Keratinocyte (primary cell): ENCODE data around the gene RBM47.

Source experiments
- EZH2 ChIP-seq: IDR thresholded peaks from one replicate; pipeline ENCODE4 v1.6.1; 2012; ENCODE audit warnings: inconsistent platforms, mild to moderate bottlenecking, low read length, moderate library complexity
- TF ChIP-seq, protein P1 (sequence below), 3 experiments: IDR thresholded peaks in 1 of 3; conservative IDR thresholded peaks in 1 of 3; optimal IDR thresholded peaks in 1 of 3; 2 replicates in 2 of 3; 3 replicates in 1 of 3; pipeline versions ENCODE3 to v1.5.1; 2011; ENCODE audit warnings: low read length in 3 of 3, mild to moderate bottlenecking in 3 of 3, moderate library complexity in 2 of 3, control low read depth in 1 of 3, inconsistent platforms in 1 of 3; ENCODE audit not compliant: insufficient read depth in 2 of 3; ENCODE audit errors: extremely low read depth in 1 of 3

- TF ChIP-seq, protein P1, sequence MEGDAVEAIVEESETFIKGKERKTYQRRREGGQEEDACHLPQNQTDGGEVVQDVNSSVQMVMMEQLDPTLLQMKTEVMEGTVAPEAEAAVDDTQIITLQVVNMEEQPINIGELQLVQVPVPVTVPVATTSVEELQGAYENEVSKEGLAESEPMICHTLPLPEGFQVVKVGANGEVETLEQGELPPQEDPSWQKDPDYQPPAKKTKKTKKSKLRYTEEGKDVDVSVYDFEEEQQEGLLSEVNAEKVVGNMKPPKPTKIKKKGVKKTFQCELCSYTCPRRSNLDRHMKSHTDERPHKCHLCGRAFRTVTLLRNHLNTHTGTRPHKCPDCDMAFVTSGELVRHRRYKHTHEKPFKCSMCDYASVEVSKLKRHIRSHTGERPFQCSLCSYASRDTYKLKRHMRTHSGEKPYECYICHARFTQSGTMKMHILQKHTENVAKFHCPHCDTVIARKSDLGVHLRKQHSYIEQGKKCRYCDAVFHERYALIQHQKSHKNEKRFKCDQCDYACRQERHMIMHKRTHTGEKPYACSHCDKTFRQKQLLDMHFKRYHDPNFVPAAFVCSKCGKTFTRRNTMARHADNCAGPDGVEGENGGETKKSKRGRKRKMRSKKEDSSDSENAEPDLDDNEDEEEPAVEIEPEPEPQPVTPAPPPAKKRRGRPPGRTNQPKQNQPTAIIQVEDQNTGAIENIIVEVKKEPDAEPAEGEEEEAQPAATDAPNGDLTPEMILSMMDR (optimal IDR thresholded peaks at IDR 0.05 in 1 of 3, IDR thresholded peaks at IDR 0.05 in 1 of 3, conservative IDR thresholded peaks at IDR 0.05 in 1 of 3; ENCODE audit: extremely low read depth in 1 of 3, insufficient read depth in 2 of 3, low read length in 3 of 3) = no peak
- TF ChIP-seq EZH2 = no peak
Observed at GRCh38 chr4:40438384-40439026, 191.2 kb downstream of the RBM47 start.
